GM12891 (cell line): ENCODE measurements around the gene BDH2.
A peak's percentile ranks its signal among the peaks of the same experiment; 100 is the strongest.

Source experiments
- DNase-seq: peaks from one replicate; pipeline ENCODE4 v3.0.0; 2011; ENCODE audit warnings: low spot score; ENCODE audit not compliant: insufficient read length
- FAIRE-seq: peaks from 2 replicates; lab custom pipeline; 2011; peaks lifted over from hg19 to GRCh38; lab: Jason Lieb, UNC
- PAX5 ChIP-seq: IDR thresholded peaks from 2 replicates; pipeline ENCODE4 v1.6.1; 2011; ENCODE audit warnings: low read length, moderate library complexity, mild to moderate bottlenecking; ENCODE audit not compliant: insufficient read depth, severe bottlenecking
- POLR2A ChIP-seq: IDR thresholded peaks from 2 replicates; pipeline ENCODE4 v1.6.1; 2011; ENCODE audit warnings: low read depth, low read length, control low read depth
- POLR2AphosphoS5 ChIP-seq: IDR thresholded peaks from 2 replicates; pipeline ENCODE4 v1.6.1; 2011; ENCODE audit warnings: low read depth, low read length, control low read depth
- POU2F2 ChIP-seq: IDR thresholded peaks from 2 replicates; pipeline ENCODE4 v1.6.1; 2011; ENCODE audit warnings: low read depth, mild to moderate bottlenecking, control low read depth, low read length, moderate library complexity
- SPI1 ChIP-seq: IDR thresholded peaks from 2 replicates; pipeline ENCODE4 v1.6.1; 2011; ENCODE audit warnings: low read depth, low read length, control low read depth
- TAF1 ChIP-seq: IDR thresholded peaks from 2 replicates; pipeline ENCODE4 v1.6.1; 2011; ENCODE audit warnings: low read depth, low read length, control low read depth

Gene BDH2

DNA sequence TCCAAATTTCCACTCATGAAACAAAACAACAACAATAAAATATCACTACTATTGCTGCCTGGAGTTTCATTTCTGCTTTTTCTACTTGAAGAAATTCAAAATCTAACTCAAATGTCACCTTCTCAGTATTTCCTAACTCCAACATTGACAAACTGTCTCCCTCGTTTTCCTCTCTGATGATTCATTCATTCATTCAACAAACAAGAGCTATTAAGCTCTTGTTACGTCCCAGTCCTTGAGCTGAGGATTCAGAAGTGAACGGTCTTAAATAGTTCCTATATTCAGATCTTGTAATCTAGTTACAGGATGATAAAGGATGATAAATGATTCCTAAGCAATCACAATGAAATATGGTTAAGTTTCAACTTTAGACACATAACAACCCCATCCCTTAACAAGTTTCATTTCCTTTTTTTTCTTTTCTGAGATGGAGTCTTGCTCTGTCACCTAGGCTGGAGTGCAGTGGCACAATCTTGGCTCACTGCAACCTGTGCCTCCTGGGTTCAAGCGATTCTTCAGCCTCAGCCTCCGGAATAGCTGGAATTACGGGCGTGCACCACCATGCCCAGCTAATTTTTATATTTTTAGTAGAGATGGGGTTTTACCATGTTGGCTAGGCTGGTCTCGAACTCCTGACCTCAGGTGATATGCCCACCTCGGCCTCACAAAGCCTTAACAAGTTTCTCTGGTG lies 24.7 kb downstream of the BDH2 start:
- no peak for TF ChIP-seq POLR2A
- TF ChIP-seq SPI1 = peak; percentile 90
- TF ChIP-seq PAX5 = no peak
- TF ChIP-seq POLR2AphosphoS5 = no peak
- TF ChIP-seq TAF1 = 0 out of 2 replicates have a peak, but pooled peaks have one; percentile 19
- TF ChIP-seq POU2F2 = no peak
- DNase-seq (no peak), FAIRE-seq (peak; percentile 74)

DNA sequence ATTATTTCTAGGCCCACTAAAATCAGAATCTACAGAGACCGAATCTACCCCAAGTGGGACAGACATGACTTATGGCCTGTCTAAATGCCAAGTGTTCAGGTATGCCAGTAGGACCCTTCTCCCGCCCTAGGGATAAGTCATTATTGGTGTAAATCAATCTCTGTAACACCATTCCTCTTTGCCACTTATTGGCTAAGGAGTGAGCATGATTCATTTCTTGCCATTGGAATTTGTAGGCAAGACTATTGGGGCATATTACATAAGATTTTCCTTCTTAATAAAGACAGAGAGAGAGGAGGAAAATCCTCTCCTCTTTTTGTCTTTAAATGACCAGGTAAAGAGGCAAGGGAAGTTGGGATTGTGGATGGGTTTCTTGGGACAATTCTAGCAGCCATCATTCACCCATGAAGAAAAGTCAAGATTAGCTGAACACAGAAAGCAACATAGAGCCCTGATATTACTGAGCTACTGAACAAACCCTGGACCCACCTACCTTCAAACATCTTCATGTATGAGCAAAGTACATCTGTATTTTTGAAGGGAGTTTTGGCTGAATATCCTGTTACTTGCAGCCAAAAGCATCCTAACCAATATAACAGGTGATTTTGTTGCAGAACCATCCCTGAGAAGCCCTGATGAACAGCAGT lies 25.7 kb downstream of the BDH2 start:
- FAIRE-seq = no peak
- no peak for DNase-seq
- TF ChIP-seq TAF1 (no peak), POLR2AphosphoS5 (no peak), POLR2A (no peak), POU2F2 (no peak), SPI1 (no peak), PAX5 (no peak)

DNA sequence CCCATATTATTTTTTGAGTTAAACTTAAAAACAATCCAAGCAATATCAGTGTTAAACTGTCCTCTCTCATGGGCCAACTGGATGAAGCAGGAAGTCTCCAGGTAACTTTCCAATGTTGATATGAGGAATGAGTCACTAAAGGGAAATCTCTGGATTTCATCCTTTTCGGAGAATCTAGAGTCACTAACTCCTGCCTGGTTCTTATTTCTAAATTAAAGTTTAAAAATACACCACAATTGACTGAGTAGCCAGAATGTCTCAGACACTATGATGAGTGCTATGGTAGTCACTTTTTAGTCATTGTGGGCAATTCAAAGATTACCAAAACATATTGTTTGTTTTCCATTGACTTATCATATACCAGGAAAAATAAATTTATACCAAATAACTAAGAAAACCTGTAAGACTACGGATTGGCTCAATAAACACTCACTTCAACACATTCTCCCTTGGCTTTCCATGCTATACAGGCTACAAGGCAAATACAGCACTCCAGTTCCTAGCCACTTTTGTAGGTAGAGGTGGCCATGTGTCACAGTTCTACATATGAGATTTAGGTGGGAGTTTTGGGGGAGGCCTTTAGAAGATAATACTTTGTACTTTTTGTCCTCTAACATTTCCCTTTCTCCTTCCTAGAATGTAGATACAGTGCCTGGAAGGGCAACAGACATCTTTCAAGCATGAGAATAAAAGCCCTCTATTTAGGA lies 31.6 kb downstream of the BDH2 start:
- no peak for FAIRE-seq
- DNase-seq = no peak
- TF ChIP-seq POLR2A (no peak), POLR2AphosphoS5 (no peak), POU2F2 (no peak), SPI1 (no peak), PAX5 (no peak), TAF1 (no peak)

DNA sequence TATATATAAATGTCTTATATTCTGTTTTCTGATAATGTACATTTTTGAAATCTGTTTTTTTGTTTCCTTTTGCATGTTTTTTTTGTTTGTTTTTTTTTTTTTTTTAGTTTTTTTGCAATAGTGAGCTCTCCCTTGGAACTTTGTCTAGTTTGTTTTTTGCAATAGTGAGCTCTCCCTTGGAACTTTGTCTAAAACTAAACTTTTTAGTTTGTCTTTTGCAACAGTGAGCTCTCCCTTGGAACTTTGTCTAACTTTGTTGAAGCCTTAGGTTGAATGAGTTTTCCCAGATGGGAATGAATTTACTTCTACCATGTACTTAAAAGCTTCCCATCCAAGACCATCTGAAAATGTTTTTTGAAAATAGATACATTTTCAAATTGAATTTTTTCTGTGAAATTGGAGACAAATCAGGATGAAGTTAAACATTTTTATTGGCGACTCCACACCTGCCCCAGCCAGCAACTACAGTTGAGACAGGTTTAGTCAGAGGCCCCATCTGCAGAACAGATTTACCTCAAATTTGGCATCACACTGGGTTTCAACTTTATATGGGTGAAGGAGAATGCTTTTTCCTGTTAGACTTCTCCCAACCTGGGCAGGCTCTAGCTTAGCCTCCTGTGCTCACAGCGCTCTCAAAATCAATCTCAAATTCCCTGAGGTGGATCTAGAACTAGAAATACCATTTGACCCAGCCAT lies 39.0 kb downstream of the BDH2 start:
- no peak for TF ChIP-seq PAX5
- no peak for TF ChIP-seq TAF1
- no peak for TF ChIP-seq POLR2A
- TF ChIP-seq POLR2AphosphoS5 = no peak
- TF ChIP-seq SPI1 = no peak
- TF ChIP-seq POU2F2 = no peak
- FAIRE-seq = no peak
- DNase-seq = no peak

DNA sequence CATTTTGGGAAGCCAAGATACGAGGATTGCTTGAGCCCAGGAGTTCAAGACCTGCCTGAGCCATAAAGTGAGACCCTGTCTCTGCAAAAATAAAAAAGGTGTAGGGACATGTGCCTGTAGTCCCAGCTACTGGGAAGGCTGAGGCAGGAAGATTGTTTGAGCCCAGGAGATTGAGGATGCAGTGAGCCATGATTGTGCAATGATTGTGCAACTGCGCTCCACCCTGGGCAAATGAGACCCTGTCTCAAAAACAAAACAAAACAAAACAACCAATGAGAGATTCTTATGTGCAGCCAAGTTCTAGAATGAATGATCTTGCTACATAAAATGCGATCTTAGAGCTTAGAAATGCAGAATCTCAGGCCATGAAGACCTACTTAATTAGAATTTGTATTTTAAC lies 45.6 kb downstream of the BDH2 start:
- FAIRE-seq (no peak), DNase-seq (no peak)
- TF ChIP-seq POLR2AphosphoS5 = no peak
- no peak for TF ChIP-seq PAX5
- TF ChIP-seq SPI1 = no peak
- TF ChIP-seq TAF1 = no peak
- no peak for TF ChIP-seq POU2F2
- TF ChIP-seq POLR2A = no peak

DNA sequence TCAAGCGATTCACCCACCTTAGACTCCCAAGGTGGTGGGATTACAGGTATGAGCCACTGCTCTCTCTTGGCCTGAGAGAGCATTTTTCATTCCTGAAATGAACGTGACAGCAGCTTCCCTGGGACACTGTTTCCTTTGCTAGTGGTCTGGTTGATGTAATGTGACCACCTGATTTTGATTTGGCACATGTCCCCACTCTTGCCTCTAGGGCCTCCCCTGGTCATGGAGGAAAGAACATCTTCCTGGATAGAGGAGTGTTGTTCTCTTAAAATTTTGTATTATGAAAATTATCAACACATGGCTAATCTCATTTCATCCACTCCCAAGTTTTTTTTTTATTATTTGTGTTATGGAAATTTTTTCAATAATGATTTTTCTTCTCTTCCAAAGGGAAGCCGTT lies 46.9 kb downstream of the BDH2 start:
- TF ChIP-seq POLR2A (no peak), POU2F2 (no peak), TAF1 (no peak), POLR2AphosphoS5 (no peak)
- DNase-seq (no peak), FAIRE-seq (no peak)

DNA sequence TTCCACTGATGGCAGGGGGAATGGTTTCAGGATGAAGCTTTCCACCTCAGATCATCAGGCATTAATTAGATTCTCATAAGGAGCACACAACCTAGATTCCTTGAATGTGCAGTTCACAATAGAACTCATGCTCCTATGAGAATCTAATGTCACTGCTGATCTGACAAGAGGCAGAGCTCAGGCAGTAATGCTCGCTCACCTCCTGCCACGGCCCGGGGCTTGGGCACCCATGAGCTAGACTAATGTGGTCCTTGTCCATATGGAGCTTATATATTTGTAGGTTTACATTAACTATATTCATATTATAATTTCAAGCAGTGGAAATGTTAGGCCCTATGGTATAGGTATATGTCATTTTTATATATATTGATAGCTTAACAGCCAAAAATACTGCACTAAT lies 47.5 kb downstream of the BDH2 start:
- no peak for TF ChIP-seq PAX5
- no peak for TF ChIP-seq POU2F2
- no peak for TF ChIP-seq TAF1
- TF ChIP-seq POLR2AphosphoS5 = no peak
- TF ChIP-seq POLR2A = no peak
- no peak for TF ChIP-seq SPI1
- FAIRE-seq (no peak), DNase-seq (no peak)

DNA sequence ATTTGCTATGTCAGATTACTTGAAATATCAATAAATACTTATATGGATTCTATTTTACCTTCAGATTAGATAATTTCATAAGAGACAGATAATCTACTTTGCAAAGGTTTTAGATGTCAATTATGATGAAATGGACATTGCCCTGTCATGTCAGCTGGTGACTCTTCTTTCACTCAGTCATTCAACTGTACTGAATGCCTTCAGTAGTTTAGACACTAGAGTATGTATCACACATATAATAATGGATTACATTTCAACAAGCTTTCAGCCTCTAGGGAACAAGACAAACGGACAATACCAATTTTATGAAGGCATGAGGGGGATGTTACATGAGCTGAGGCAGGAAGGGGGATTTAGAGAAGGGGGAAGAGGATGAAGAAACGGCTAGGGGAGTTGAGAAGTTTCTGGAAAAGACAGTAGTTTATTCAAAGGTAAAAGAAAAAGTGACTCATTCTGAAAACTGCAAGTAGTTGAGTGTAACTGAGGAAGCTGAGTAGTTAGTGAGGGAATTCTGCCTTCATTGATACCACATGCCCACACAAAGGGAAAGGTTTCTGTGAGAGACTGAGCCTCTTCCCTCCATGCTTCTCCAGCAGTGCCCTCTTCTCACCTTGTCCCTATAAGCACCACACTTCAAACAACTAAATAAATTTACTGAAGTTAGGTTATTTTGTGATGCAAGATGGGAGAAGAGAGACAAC lies 48.7 kb downstream of the BDH2 start:
- peak; percentile 57 for FAIRE-seq
- DNase-seq = no peak
- TF ChIP-seq TAF1 = no peak
- no peak for TF ChIP-seq PAX5
- no peak for TF ChIP-seq POLR2AphosphoS5
- no peak for TF ChIP-seq POLR2A
- TF ChIP-seq POU2F2 = no peak
- TF ChIP-seq SPI1 = no peak

DNA sequence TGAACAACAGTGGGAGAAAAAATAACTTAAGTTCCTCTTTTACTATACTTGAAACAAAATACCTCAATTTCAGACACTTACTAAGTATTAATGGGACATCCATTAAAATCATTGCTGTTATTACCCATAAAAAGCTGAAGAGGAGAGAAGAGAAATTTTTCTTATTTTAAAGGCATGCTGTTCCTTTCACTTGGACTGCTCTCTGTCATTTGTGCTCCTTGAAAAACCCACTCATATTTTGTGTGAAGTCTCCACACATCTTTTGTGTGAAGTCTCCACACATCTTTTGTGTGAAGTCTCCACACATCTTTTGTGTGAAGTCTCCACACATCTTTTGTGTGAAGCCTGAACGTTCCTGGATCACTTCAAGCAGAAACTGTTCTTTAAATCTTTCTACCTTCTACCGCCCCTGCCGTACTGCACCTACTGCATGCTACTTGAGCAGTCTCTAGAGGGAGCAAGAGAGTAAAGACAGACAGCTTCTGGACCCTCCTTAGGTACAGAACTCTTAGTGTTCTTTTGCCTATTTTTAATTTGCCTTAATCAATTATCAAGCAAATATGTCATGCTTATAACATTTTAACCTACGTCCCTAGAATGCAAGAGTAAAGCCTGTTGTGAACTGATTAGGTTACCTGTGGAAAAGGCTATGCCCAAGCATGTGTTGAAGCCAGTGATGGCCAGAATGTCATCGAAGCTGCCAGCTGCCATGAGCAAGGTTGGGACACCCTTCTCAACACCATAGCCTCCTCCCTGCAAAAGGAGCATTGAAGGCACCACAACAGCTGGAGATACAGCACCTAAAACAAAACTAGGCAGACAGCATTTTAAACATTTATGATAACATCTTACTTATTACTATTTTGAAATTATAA lies 53.0 kb downstream of the BDH2 start:
- FAIRE-seq (peak; percentile 78), DNase-seq (no peak)
- TF ChIP-seq POU2F2 = no peak
- TF ChIP-seq POLR2A = no peak
- no peak for TF ChIP-seq PAX5
- TF ChIP-seq POLR2AphosphoS5 = no peak
- no peak for TF ChIP-seq SPI1
- no peak for TF ChIP-seq TAF1

DNA sequence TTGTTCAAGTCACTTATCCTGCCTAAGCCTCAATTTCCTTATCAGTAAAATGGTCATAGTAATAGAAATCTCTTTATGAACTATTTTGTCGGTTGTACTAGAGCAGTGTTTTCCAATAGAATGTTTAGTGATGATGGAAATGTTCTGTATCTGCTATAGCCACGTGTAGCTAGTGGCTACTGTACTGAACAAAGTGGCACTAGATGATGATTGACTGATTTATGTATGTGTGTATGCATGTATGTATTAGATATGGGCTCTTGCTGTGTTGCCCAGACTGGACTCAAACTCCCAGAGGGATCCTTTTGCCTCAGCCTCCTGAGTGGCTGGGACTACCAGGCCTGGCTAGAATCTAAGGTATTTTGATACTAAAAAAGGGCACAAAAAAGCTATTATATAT lies 55.5 kb downstream of the BDH2 start:
- DNase-seq (no peak), FAIRE-seq (peak; percentile 28)
- TF ChIP-seq POLR2AphosphoS5 = no peak
- no peak for TF ChIP-seq POU2F2
- TF ChIP-seq TAF1 = no peak
- no peak for TF ChIP-seq POLR2A
- TF ChIP-seq PAX5 = no peak
- no peak for TF ChIP-seq SPI1
